ENCODE measurements around the gene CBR1.

The CBR1 gene

DNA sequence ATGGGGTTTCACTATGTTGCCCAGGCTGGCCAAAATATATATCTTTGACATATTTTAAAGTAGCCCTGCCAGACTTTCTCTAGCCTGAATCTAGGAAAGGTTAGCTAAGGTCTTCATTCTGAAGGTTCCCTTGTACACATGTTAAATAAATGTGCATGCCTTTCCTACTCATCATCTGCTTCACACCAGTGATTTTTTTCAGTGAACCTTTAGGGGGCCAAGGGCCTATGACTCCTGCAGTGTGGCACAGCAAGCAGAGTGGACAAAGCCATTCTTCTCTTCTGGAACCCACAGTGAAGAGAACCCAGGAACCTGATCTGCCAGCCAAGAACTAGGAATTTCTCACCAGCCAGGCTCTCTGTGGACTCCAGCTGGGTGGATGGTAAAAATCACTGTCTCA, 22.9 kb downstream of the CBR1 start:
- Histone ChIP-seq H3K4me2 (ENCODE audit: low read length) (no peak overlapping the region), H4K20me1 (ENCODE audit: control insufficient read depth, insufficient read depth, low read depth, low read length) (no peaks in the 10 kb centered on the region), H3K27me3 (ENCODE audit: control insufficient read depth, low read length) (no peaks in the 10 kb centered on the region), H3K79me2 (ENCODE audit: control insufficient read depth, low read length) (no peaks in the 10 kb centered on the region), H3K9me3 (ENCODE audit: control insufficient read depth, insufficient read depth, low read length) (peaks cover 12% of the 10 kb centered on the region), H3K9me2 (replicated peaks; ENCODE audit: control insufficient read depth, low read length) (no peaks in the 10 kb centered on the region), H3F3A (ENCODE audit: control insufficient read depth, insufficient read depth) (no peaks in the 10 kb centered on the region), H3K4me1 (ENCODE audit: control insufficient read depth, low read length) (peaks cover 4% of the 10 kb centered on the region), H3K27ac (ENCODE audit: low read depth, low read length) (no peak overlapping the region), H3K4me3 (ENCODE audit: low read length) (no peak overlapping the region), H3K36me3 (ENCODE audit: control insufficient read depth, low read length) (no peaks in the 10 kb centered on the region)
- TF ChIP-seq EZH2phosphoT487 (IDR thresholded peaks at IDR 0.05; ENCODE audit: borderline replicate concordance, low read length) = no peak
- TF ChIP-seq, protein P1, sequence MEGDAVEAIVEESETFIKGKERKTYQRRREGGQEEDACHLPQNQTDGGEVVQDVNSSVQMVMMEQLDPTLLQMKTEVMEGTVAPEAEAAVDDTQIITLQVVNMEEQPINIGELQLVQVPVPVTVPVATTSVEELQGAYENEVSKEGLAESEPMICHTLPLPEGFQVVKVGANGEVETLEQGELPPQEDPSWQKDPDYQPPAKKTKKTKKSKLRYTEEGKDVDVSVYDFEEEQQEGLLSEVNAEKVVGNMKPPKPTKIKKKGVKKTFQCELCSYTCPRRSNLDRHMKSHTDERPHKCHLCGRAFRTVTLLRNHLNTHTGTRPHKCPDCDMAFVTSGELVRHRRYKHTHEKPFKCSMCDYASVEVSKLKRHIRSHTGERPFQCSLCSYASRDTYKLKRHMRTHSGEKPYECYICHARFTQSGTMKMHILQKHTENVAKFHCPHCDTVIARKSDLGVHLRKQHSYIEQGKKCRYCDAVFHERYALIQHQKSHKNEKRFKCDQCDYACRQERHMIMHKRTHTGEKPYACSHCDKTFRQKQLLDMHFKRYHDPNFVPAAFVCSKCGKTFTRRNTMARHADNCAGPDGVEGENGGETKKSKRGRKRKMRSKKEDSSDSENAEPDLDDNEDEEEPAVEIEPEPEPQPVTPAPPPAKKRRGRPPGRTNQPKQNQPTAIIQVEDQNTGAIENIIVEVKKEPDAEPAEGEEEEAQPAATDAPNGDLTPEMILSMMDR (IDR thresholded peaks at IDR 0.05; ENCODE audit: low read depth, low read length, poor library complexity, severe bottlenecking) = no peak

DNA sequence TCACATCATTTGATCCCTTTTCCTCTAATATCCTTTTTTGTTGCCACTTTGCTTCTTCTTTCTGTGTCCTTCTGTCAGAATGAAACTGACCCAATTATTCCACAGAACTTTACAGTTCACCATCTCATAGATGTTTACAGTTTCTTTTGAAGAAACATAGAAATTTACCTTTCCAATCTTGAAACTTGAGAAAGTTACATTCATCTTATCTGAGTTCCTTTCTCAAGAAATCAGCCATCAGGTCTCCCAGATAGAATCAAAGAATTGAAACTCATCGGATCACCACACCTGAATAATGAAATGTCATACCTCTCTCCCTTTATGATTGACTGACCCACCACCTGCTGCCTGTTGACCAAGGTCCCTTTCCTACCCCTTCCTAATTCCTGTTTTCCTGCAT, 23.7 kb downstream of the CBR1 start:
- TF ChIP-seq EZH2phosphoT487 (IDR thresholded peaks at IDR 0.05; ENCODE audit: borderline replicate concordance, low read length) = no peak
- TF ChIP-seq, protein P1 (IDR thresholded peaks at IDR 0.05; ENCODE audit: low read depth, low read length, poor library complexity, severe bottlenecking) = no peak
- no peaks in the 10 kb centered on the region for H3K79me2 ChIP-seq (ENCODE audit: control insufficient read depth, low read length)

DNA sequence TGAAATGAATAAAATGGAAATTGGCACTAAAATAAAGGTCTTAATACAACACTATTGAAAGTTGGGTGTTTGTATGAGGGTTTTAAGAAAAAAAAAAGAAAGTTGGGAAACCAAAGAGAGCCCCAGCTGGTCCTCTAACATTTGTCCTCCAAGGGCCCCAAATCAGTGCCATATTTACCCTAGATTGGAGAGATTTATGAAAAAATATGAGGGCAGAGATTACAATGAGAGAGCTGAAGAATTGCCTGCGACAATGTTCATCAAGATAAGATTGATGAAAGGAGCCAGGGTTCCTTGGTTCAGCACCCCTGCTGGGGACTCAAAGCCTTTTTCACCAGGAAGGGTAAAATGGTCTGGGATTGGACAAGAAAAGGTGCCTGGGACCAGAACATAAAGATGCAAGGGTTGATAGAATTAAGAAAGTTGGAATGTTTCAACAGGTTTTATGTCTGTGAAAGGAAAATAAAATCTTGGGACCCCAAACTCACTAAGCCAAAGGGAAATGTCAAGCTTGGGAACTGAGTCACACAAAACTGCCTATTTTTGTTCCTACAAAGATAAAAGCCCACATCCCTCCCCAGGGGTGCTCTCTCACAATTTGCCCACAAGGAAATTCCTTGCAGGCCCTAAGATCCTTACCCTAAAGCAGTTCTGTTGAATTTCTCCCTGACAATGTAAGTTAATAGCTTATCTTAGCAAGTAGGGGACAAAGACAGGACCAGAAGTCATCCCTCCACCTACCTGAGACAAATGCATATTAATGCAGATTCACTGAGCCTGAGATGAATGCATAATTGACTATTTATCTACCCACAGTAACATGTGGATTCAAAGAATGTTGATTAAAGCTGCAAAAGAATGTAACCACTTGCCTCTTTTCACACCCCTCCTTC, 26.8 kb downstream of the CBR1 start:
- Histone ChIP-seq H3K27ac (ENCODE audit: low read depth, low read length) (no peak overlapping the region), H3K4me2 (ENCODE audit: low read length) (no peak overlapping the region), H3K9me3 (ENCODE audit: control insufficient read depth, insufficient read depth, low read length) (peaks cover 12% of the 10 kb centered on the region), H3K79me2 (ENCODE audit: control insufficient read depth, low read length) (no peaks in the 10 kb centered on the region), H3K4me3 (ENCODE audit: low read length) (no peak overlapping the region), H3K27me3 (ENCODE audit: control insufficient read depth, low read length) (no peaks in the 10 kb centered on the region), H3K9me2 (replicated peaks; ENCODE audit: control insufficient read depth, low read length) (no peaks in the 10 kb centered on the region), H3K4me1 (ENCODE audit: control insufficient read depth, low read length) (peaks cover 11% of the 10 kb centered on the region), H3K36me3 (ENCODE audit: control insufficient read depth, low read length) (no peaks in the 10 kb centered on the region), H4K20me1 (ENCODE audit: control insufficient read depth, insufficient read depth, low read depth, low read length) (no peaks in the 10 kb centered on the region), H3F3A (ENCODE audit: control insufficient read depth, insufficient read depth) (no peaks in the 10 kb centered on the region)
- no peak for TF ChIP-seq EZH2phosphoT487 (IDR thresholded peaks at IDR 0.05; ENCODE audit: borderline replicate concordance, low read length)
- TF ChIP-seq, protein P1 (IDR thresholded peaks at IDR 0.05; ENCODE audit: low read depth, low read length, poor library complexity, severe bottlenecking) = no peak

More for the DNA sequence above, 23.7 kb downstream of the CBR1 start:
- Histone ChIP-seq H3K27me3 (ENCODE audit: control insufficient read depth, low read length) (no peaks in the 10 kb centered on the region), H3K36me3 (ENCODE audit: control insufficient read depth, low read length) (no peaks in the 10 kb centered on the region), H3K4me2 (ENCODE audit: low read length) (no peak overlapping the region), H3K9me2 (replicated peaks; ENCODE audit: control insufficient read depth, low read length) (no peaks in the 10 kb centered on the region), H4K20me1 (ENCODE audit: control insufficient read depth, insufficient read depth, low read depth, low read length) (no peaks in the 10 kb centered on the region), H3K27ac (ENCODE audit: low read depth, low read length) (no peak overlapping the region), H3F3A (ENCODE audit: control insufficient read depth, insufficient read depth) (no peaks in the 10 kb centered on the region), H3K4me1 (ENCODE audit: control insufficient read depth, low read length) (peaks cover 11% of the 10 kb centered on the region), H3K9me3 (ENCODE audit: control insufficient read depth, insufficient read depth, low read length) (peaks cover 12% of the 10 kb centered on the region), H3K4me3 (ENCODE audit: low read length) (no peak overlapping the region)
